MM.1S (cell line): ENCODE data around the gene CTSH.

ENCODE experiments used
- DNase-seq: peaks from one replicate; pipeline ENCODE4 v3.0.0-alpha.2; 2015
- H2AFZ ChIP-seq: fragments of 300-600 bp; sonication (generic); 2 replicates; pipeline ENCODE4 v1.6.0; 2016; ENCODE audit warnings: antibody characterized with exemption, low read length
- H3F3A ChIP-seq: fragments of 300-600 bp; sonication (generic); 2 replicates; pipeline ENCODE4 v1.6.1; 2016; ENCODE audit warnings: mild to moderate bottlenecking, antibody characterized with exemption, low read length, moderate library complexity, mixed read lengths; ENCODE audit not compliant: insufficient read depth
- H3K27ac ChIP-seq: fragments of 300-600 bp; sonication (generic); 2 replicates; pipeline ENCODE4 v1.5.1; 2016; ENCODE audit warnings: mild to moderate bottlenecking, low read length
- H3K27me3 ChIP-seq: fragments of 300-600 bp; sonication (generic); replicated peaks from 2 replicates; pipeline ENCODE4 v1.6.0; 2016; ENCODE audit warnings: low read length; ENCODE audit not compliant: insufficient read depth
- H3K36me3 ChIP-seq: fragments of 300-600 bp; sonication (generic); replicated peaks from 2 replicates; pipeline ENCODE4 v1.6.1; 2016; ENCODE audit warnings: mild to moderate bottlenecking, low read length, mixed read lengths; ENCODE audit not compliant: insufficient read depth
- H3K4me1 ChIP-seq: fragments of 300-600 bp; sonication (generic); 2 replicates; pipeline ENCODE4 v1.6.1; 2016; ENCODE audit warnings: low read length, mixed read lengths
- H3K4me2 ChIP-seq: fragments of 300-600 bp; sonication (generic); 2 replicates; pipeline ENCODE4 v1.6.0; 2016; ENCODE audit warnings: low read depth, low read length
- H3K4me3 ChIP-seq: fragments of 300-600 bp; sonication (generic); 2 replicates; pipeline ENCODE4 v1.5.1; 2016; ENCODE audit warnings: low read length, mixed read lengths
- H3K79me2 ChIP-seq: fragments of 300-600 bp; sonication (generic); 2 replicates; pipeline ENCODE4 v1.6.1; 2016; ENCODE audit warnings: mixed run types, low read length, mixed read lengths
- H3K9ac ChIP-seq: fragments of 300-600 bp; sonication (generic); 2 replicates; pipeline ENCODE4 v1.6.1; 2016; ENCODE audit warnings: low read length, mixed read lengths
- H3K9me2 ChIP-seq: fragments of 300-600 bp; sonication (generic); replicated peaks from 2 replicates; pipeline ENCODE4 v1.6.1; 2016; ENCODE audit warnings: mild to moderate bottlenecking, low read length, mixed read lengths; ENCODE audit not compliant: insufficient read depth
- H3K9me3 ChIP-seq: fragments of 300-600 bp; sonication (generic); replicated peaks from 2 replicates; pipeline ENCODE4 v1.6.1; 2016; ENCODE audit warnings: mild to moderate bottlenecking, low read length, mixed read lengths; ENCODE audit not compliant: insufficient read depth
- H4K20me1 ChIP-seq: fragments of 300-600 bp; sonication (generic); 2 replicates; pipeline ENCODE4 v1.6.1; 2016; ENCODE audit warnings: mild to moderate bottlenecking, low read length, moderate library complexity, mixed read lengths; ENCODE audit not compliant: insufficient read depth
- EZH2 ChIP-seq: fragments of 300-600 bp; sonication (generic); optimal IDR thresholded peaks from 2 replicates; pipeline ENCODE3; 2017; ENCODE audit warnings: low read depth, mild to moderate bottlenecking, antibody characterized with exemption, low read length, mixed read lengths
- EZH2phosphoT487 ChIP-seq: fragments of 300-600 bp; sonication (generic); IDR thresholded peaks from 2 replicates; pipeline ENCODE4 v1.6.1; 2018; ENCODE audit warnings: antibody characterized with exemption, low read length
- TF ChIP-seq, protein P1 (sequence below): fragments of 300-600 bp; sonication (generic); IDR thresholded peaks from 2 replicates; pipeline ENCODE4 v1.5.1; 2016; ENCODE audit warnings: antibody characterized with exemption, low read length, mixed read lengths

Gene CTSH

DNA sequence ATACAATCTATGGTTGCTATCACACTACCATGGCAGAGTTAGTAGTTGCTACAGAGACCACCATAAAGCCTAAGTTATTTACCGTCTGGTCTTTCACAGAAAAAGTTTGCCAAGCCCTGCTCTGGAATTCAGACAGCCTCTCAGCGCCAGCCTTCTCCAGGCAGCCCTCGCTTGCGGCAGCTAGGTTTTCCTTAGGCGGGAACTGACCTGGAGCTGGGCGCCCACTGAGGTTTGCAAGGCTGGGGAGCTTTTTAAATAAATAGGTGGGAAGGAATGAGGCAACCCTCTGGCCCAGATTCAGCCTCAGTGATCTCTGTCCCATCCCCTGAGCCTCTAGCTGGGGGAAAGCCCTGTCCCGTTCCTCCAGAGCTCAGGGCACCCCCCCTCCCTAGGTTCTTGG is 1.2 kb downstream of the CTSH start:
- H3K4me1 ChIP-seq = peaks cover 16% of the 10 kb centered on the region
- no peak overlapping the region for H2AFZ ChIP-seq
- H3F3A ChIP-seq = peaks cover 10% of the 10 kb centered on the region; the same call in 1 of the 2 replicates
- H3K4me3 ChIP-seq = no peak overlapping the region
- H3K27ac ChIP-seq = no peak overlapping the region
- no peaks in the 10 kb centered on the region for H3K9me3 ChIP-seq
- H3K79me2 ChIP-seq = no peaks in the 10 kb centered on the region
- no peaks in the 10 kb centered on the region for H3K36me3 ChIP-seq
- DNase-seq = no peak
- no peaks in the 10 kb centered on the region for H4K20me1 ChIP-seq
- H3K4me2 ChIP-seq = no peak overlapping the region
- no peaks in the 10 kb centered on the region for H3K9me2 ChIP-seq
- TF ChIP-seq, protein P1, sequence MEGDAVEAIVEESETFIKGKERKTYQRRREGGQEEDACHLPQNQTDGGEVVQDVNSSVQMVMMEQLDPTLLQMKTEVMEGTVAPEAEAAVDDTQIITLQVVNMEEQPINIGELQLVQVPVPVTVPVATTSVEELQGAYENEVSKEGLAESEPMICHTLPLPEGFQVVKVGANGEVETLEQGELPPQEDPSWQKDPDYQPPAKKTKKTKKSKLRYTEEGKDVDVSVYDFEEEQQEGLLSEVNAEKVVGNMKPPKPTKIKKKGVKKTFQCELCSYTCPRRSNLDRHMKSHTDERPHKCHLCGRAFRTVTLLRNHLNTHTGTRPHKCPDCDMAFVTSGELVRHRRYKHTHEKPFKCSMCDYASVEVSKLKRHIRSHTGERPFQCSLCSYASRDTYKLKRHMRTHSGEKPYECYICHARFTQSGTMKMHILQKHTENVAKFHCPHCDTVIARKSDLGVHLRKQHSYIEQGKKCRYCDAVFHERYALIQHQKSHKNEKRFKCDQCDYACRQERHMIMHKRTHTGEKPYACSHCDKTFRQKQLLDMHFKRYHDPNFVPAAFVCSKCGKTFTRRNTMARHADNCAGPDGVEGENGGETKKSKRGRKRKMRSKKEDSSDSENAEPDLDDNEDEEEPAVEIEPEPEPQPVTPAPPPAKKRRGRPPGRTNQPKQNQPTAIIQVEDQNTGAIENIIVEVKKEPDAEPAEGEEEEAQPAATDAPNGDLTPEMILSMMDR = no peak
- no peak for TF ChIP-seq EZH2
- no peak for TF ChIP-seq EZH2phosphoT487
- peaks cover 10% of the 10 kb centered on the region for H3K27me3 ChIP-seq
- H3K9ac ChIP-seq = no peak overlapping the region

GRCh38 chr15:78942741-78943140 is 2.1 kb downstream of the CTSH start:
- H3K36me3 ChIP-seq = no peaks in the 10 kb centered on the region
- no peak overlapping the region for H3K4me3 ChIP-seq
- no peak overlapping the region for H3K27ac ChIP-seq
- no peak overlapping the region for H2AFZ ChIP-seq
- peaks cover 10% of the 10 kb centered on the region; the same call in 1 of the 2 replicates for H3F3A ChIP-seq
- no peak for DNase-seq
- no peak overlapping the region for H3K4me2 ChIP-seq
- H3K4me1 ChIP-seq = peaks cover 16% of the 10 kb centered on the region
- no peak overlapping the region for H3K9ac ChIP-seq
- H4K20me1 ChIP-seq = no peaks in the 10 kb centered on the region
- TF ChIP-seq EZH2phosphoT487 = no peak
- TF ChIP-seq, protein P1 = no peak
- TF ChIP-seq EZH2 = no peak
- no peaks in the 10 kb centered on the region for H3K9me3 ChIP-seq
- no peaks in the 10 kb centered on the region for H3K79me2 ChIP-seq
- peaks cover 10% of the 10 kb centered on the region for H3K27me3 ChIP-seq
- no peaks in the 10 kb centered on the region for H3K9me2 ChIP-seq

GRCh38 chr15:78938658-78939488 is 6.0 kb downstream of the CTSH start:
- peaks cover 12% of the 10 kb centered on the region for H3K4me1 ChIP-seq
- H3K9me3 ChIP-seq = no peaks in the 10 kb centered on the region
- H3K27me3 ChIP-seq = peaks cover 5% of the 10 kb centered on the region
- no peak for TF ChIP-seq EZH2phosphoT487
- TF ChIP-seq EZH2 = no peak
- TF ChIP-seq, protein P1 = no peak
- DNase-seq = peak; percentile 13
- peaks cover 10% of the 10 kb centered on the region; the same call in 1 of the 2 replicates for H3F3A ChIP-seq
- peak overlapping the region; percentile 72 for H2AFZ ChIP-seq
- no peaks in the 10 kb centered on the region for H3K79me2 ChIP-seq
- H3K27ac ChIP-seq = peak overlapping the region; percentile 33; the same call in 1 of the 2 replicates
- H4K20me1 ChIP-seq = no peaks in the 10 kb centered on the region
- peak overlapping the region; percentile 68 for H3K4me2 ChIP-seq
- H3K4me3 ChIP-seq = peak overlapping the region; percentile 21
- no peaks in the 10 kb centered on the region for H3K9me2 ChIP-seq
- no peak overlapping the region for H3K9ac ChIP-seq
- no peaks in the 10 kb centered on the region for H3K36me3 ChIP-seq
